ENCODE results near the gene UBQLNL.

The UBQLNL gene

DNA sequence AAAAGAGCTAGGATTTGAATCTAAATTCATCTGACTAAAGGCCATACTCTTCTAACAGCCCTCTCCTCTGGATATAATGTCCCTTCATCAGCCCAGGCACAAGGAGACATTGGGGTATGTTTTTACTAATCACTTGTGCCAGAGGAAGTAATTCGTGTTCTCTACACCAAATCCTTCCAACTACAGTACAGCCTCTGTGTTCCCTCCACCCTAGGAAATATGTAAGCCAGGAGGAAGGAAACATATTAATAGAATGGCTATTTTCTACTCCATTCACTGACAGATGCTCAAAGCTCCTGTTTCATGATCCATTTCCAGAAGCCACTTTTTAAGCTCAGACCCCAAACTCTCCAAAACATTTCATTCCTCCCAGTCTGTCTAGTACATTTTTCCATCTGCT, 12.0 kb upstream of the UBQLNL start:
- DNase-seq (ENCODE audit: low read depth): no peak
- TF ChIP-seq, protein P1, sequence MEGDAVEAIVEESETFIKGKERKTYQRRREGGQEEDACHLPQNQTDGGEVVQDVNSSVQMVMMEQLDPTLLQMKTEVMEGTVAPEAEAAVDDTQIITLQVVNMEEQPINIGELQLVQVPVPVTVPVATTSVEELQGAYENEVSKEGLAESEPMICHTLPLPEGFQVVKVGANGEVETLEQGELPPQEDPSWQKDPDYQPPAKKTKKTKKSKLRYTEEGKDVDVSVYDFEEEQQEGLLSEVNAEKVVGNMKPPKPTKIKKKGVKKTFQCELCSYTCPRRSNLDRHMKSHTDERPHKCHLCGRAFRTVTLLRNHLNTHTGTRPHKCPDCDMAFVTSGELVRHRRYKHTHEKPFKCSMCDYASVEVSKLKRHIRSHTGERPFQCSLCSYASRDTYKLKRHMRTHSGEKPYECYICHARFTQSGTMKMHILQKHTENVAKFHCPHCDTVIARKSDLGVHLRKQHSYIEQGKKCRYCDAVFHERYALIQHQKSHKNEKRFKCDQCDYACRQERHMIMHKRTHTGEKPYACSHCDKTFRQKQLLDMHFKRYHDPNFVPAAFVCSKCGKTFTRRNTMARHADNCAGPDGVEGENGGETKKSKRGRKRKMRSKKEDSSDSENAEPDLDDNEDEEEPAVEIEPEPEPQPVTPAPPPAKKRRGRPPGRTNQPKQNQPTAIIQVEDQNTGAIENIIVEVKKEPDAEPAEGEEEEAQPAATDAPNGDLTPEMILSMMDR (conservative IDR thresholded peaks at IDR 0.05; ENCODE audit: low read depth, low read length): no peak
- H3K4me3 ChIP-seq (ENCODE audit: low read length): no peak overlapping the region

DNA sequence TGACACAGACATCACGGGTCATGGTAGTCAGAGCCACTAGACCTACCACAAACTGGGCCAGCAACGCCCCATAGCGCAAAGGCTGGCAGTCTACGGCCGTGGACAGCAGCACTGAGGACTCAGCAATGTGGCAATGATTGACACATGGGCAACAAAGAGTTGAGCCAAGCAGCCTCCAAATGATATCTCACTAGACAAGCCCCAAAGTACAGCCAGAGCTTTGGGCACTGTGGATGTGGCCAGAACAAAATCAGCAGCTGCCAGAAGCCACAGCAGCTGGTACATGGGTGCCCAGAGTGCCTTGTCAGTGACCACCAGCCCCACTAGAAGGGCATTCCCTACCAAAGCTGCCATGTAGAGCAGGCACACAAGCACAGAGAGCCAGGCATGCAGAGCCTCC, 11.2 kb upstream of the UBQLNL start:
- TF ChIP-seq, protein P1 (conservative IDR thresholded peaks at IDR 0.05; ENCODE audit: low read depth, low read length): no peak
- DNase-seq (ENCODE audit: low read depth): no peak
- H3K4me3 ChIP-seq (ENCODE audit: low read length): no peak overlapping the region

DNA sequence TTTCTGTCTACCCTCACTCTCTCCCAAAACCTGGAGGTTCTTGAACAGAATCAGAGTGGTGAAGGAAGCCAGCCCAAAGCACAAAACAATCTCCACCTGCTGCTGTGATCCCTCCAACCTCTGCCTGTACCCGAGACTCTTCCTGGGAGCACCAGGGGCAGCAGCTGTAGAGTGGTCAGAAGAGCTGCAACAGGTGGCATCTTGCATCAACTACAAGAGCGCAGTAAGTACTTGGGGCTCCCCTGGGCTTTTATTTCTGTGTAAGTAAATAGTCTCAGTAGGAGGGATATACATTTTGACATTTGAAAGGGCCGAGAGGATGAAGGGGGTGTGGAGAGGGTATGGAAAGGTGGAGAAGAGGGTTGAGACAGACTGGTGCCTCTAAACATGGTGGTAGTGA, 8.3 kb upstream of the UBQLNL start:
- no peak for DNase-seq (ENCODE audit: low read depth)
- TF ChIP-seq, protein P1 (conservative IDR thresholded peaks at IDR 0.05; ENCODE audit: low read depth, low read length): no peak
- H3K4me3 ChIP-seq (ENCODE audit: low read length): no peak overlapping the region

DNA sequence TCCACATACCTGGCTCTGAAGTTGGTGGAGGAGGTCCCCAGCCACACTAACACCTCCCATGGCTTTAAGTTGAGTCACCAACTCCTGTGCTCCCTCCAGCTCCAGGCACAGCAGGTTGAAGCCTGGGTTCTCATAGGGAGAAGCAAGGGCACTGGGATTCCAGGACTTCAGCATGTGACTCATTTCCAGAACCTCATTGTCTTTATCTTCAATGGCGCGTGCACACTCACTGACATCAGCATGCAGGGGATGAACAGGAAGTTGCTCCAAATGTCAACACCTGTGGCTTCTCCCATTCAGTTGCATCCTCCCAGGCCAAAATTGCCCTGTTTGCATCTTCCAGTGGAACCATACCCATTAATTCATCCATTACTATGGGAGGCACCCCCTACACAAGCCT, 5.8 kb upstream of the UBQLNL start:
- no peak for DNase-seq (ENCODE audit: low read depth)
- no peak overlapping the region for H3K4me3 ChIP-seq (ENCODE audit: low read length)
- TF ChIP-seq, protein P1 (conservative IDR thresholded peaks at IDR 0.05; ENCODE audit: low read depth, low read length): no peak

DNA sequence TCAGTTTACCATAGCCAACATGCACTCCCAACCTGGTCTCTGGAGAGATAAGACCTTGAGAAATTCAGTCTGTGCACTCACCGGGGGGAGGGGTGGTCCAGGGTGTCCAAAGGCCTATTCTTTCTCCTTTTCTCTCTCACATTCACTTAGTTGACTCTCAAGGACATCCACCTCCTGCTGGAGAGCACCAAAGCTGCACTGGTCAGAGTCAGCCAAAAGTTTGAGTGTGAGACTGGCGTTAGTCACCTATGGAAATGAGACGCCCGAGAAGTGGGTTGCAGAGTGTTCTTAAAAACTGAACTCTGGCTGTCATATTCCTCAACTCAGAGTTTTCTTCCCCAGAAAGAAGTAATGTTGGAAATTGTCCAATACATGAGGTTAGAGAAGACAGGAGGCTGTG, 5.0 kb upstream of the UBQLNL start:
- TF ChIP-seq, protein P1 (conservative IDR thresholded peaks at IDR 0.05; ENCODE audit: low read depth, low read length): no peak
- H3K4me3 ChIP-seq (ENCODE audit: low read length): no peak overlapping the region
- no peak for DNase-seq (ENCODE audit: low read depth)

DNA sequence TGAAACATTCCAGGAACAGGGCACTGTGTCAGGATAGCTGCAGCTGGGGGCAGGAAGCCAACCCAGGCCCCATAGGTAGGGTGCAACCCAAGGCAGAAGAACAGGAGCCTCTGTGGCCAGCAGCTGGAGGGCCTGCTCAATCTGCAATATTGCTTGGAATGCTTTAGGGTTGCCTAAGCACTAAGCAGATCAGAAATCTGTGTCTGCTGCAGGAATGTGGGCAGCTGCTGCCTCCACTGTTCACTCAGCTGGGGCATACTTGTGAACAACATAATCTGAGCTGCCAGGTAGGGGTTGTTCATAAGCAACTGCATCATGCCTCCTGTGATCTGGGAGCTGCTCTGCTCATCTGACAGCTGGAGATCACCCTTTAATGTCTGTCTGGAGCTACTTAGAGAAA, 1.7 kb downstream of the UBQLNL start:
- TF ChIP-seq, protein P1 (conservative IDR thresholded peaks at IDR 0.05; ENCODE audit: low read depth, low read length): no peak
- DNase-seq (ENCODE audit: low read depth): no peak
- H3K4me3 ChIP-seq (ENCODE audit: low read length): no peak overlapping the region

DNA sequence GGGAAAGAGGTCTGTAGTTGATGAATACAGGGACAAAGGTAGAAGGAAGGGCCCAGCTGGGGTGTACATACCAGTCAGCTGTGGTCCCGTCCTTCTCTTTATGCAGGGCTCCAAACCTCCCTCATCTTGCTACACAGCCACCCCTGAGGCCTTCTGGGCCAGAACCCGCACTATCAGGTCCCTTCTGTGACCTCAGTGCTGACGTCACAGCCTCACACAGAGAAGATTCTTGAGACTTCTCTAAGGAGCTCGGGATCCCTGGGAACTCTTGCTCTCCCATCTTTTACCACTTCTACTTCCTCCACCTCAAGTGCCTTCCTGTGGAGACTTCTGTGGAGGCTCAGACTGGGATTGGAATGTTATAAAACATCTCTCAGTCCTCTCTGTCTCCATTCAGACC, 6.7 kb downstream of the UBQLNL start, which contains the start of gene UBQLN3:
Gene UBQLN3, minus strand, starts transcription at position 155 of the 400 bp plus-strand sequence. CDS start 399 bp downstream, outside the sequence.
- DNase-seq (ENCODE audit: low read depth): no peak
- H3K4me3 ChIP-seq (ENCODE audit: low read length): no peak within 1 kb of the TSS
- TF ChIP-seq, protein P1 (conservative IDR thresholded peaks at IDR 0.05; ENCODE audit: low read depth, low read length): no peak
